Natural killer cell (primary cell): ENCODE results near the gene RD3L. TPM values are rescaled to one million over a fixed set of nuclear protein-coding genes. Genes with fewer than 3 reads are reported as not detected.

Experiments
- ATAC-seq, 3 donors: fragments of 150-1000 bp in 2 of 3; fragments of 200-7000 bp in 1 of 3; cut with Tn5 transposase; 1 replicate in 1 of 3; 2 replicates in 2 of 3; pipeline ENCODE4 v1.10.0; 2021; ENCODE audit warnings: mild to moderate bottlenecking in 2 of 3, moderate library complexity in 2 of 3
- DNase-seq, 2 donors: peaks; one replicate each; pipeline versions ENCODE4 v3.0.0 to v3.0.0-alpha.2; 2013 to 2021; ENCODE audit warnings: mixed read lengths in 1 of 2
- H3K27ac ChIP-seq: one replicate; pipeline ENCODE4 v1.5.1; 2013; ENCODE audit warnings: mild to moderate bottlenecking, low read length
- H3K27me3 ChIP-seq: one replicate; pipeline ENCODE4 v1.6.1; 2013; ENCODE audit warnings: low read length; ENCODE audit not compliant: control insufficient read depth, insufficient read depth
- H3K36me3 ChIP-seq: one replicate; pipeline ENCODE4 v1.6.1; 2013; ENCODE audit warnings: low read length; ENCODE audit not compliant: control insufficient read depth, insufficient read depth
- H3K4me1 ChIP-seq: one replicate; pipeline ENCODE4 v1.6.1; 2013; ENCODE audit warnings: low read length; ENCODE audit not compliant: control insufficient read depth, insufficient read depth
- H3K4me3 ChIP-seq: one replicate; pipeline ENCODE4 v1.5.1; 2013; ENCODE audit warnings: low read length
- H3K9me3 ChIP-seq: one replicate; pipeline ENCODE4 v1.6.1; 2013; ENCODE audit warnings: low read length; ENCODE audit not compliant: control insufficient read depth, insufficient read depth
- H3K27ac Mint-ChIP-seq, 2 donors: one replicate each; pipeline ENCODE4 v1.8.0; 2022; ENCODE audit warnings: mild to moderate bottlenecking in 2 of 2, mixed read lengths in 2 of 2, moderate library complexity in 1 of 2
- H3K27me3 Mint-ChIP-seq, 2 donors: one replicate each; pipeline ENCODE4 v1.8.0; 2022; ENCODE audit warnings: low read depth in 2 of 2, mixed read lengths in 2 of 2
- H3K36me3 Mint-ChIP-seq: one replicate; pipeline ENCODE4 v1.8.0; 2022; ENCODE audit warnings: mixed read lengths
- H3K4me1 Mint-ChIP-seq, 2 donors: one replicate each; pipeline ENCODE4 v1.8.0; 2022; ENCODE audit warnings: mixed read lengths in 2 of 2
- H3K4me3 Mint-ChIP-seq: one replicate; pipeline ENCODE4 v1.8.0; 2022; ENCODE audit warnings: mild to moderate bottlenecking, moderate library complexity, mixed read lengths
- H3K9me3 Mint-ChIP-seq, 2 donors: one replicate each; pipeline ENCODE4 v1.8.0; 2022; ENCODE audit warnings: mixed read lengths in 2 of 2
- CTCF ChIP-seq: fragments of 200-600 bp; IDR thresholded peaks from one replicate; pipeline ENCODE4 v1.8.0; 2022; ENCODE audit warnings: antibody characterized with exemption
- WGBS: methylation state at CpG from one replicate; pipeline ENCODE4 v1.1.7; 2013; ENCODE audit warnings: missing lambda C conversion rate; ENCODE audit not compliant: insufficient coverage; 5-methylcytosine and 5-hydroxymethylcytosine counted together
- intact Hi-C: fragments of 100-400 bp; cut with micrococcal nuclease; formaldehyde crosslinking; loops from one replicate; pipeline ENCODE4 v1.14.2; 2022
- total RNA-seq, 4 donors: library from RNA; stranded (reverse); fragments of 120-200 nt in 1 of 4; gene quantifications; one replicate each; pipeline versions ENCODE4 v1.2.3 to v1.2.4, GENCODE V29; 2013 to 2022

RD3L gene
- total RNA-seq, 3 donors from 2014 or later (not counting 1 experiment from before 2014, with no cell fraction given) = not detected

GRCh38 chr14:103910984-103911383, 31.3 kb downstream of the RD3L start:
- peaks cover 19 to 33% of the 10 kb centered on the region in 2 donors for H3K4me1 Mint-ChIP-seq
- WGBS = 86% methylated on average over 6 of the region's 6 CpGs
- H3K4me1 ChIP-seq = peaks cover 24% of the 10 kb centered on the region

GRCh38 chr14:103910262-103910935, 31.9 kb downstream of the RD3L start:
- H3K36me3 ChIP-seq = peaks cover 30% of the 10 kb centered on the region
- H3K27me3 Mint-ChIP-seq = no peaks in the 10 kb centered on the region

More at GRCh38 chr14:103910984-103911383, 31.3 kb downstream of the RD3L start:
- Mint-ChIP-seq H3K27me3 (no peaks in the 10 kb centered on the region), H3K4me3 (no peak overlapping the region), H3K36me3 (peaks cover 7% of the 10 kb centered on the region), H3K27ac (no peak overlapping the region), H3K9me3 (no peaks in the 10 kb centered on the region)
- DNase-seq = no peak
- no peak for ATAC-seq
- intact Hi-C loops = loop anchor here (1.0 kb wide), 1 partner anchor 103 kb away; no protein-coding TSS in a partner anchor
- Histone ChIP-seq H3K9me3 (no peaks in the 10 kb centered on the region), H3K27ac (no peak overlapping the region), H3K27me3 (no peaks in the 10 kb centered on the region), H3K36me3 (peaks cover 30% of the 10 kb centered on the region), H3K4me3 (no peak overlapping the region)
- TF ChIP-seq CTCF = no peak

GRCh38 chr14:103909531-103910261, 32.6 kb downstream of the RD3L start:
- H3K4me3 Mint-ChIP-seq = peak overlapping the region; percentile 83
- Histone ChIP-seq H3K4me1 (peaks cover 24% of the 10 kb centered on the region), H3K4me3 (peak overlapping the region; percentile 27), H3K36me3 (peaks cover 30% of the 10 kb centered on the region), H3K27me3 (no peaks in the 10 kb centered on the region), H3K9me3 (no peaks in the 10 kb centered on the region), H3K27ac (peak overlapping the region; percentile 14)
- peak overlapping the region; percentile 56 to 86 for H3K27ac Mint-ChIP-seq
- DNase-seq = no peak
- intact Hi-C loops = loop anchor here (1.0 kb wide), 1 partner anchor 101 kb away; no protein-coding TSS in a partner anchor
- H3K27me3 Mint-ChIP-seq = no peaks in the 10 kb centered on the region
- no peaks in the 10 kb centered on the region for H3K9me3 Mint-ChIP-seq
- peaks cover 19 to 28% of the 10 kb centered on the region in 2 donors for H3K4me1 Mint-ChIP-seq
- peak; percentile 84 to 86 (median 85) for ATAC-seq
- TF ChIP-seq CTCF = no peak
- 84% methylated on average over 26 of the region's 26 CpGs for WGBS
- H3K36me3 Mint-ChIP-seq = peaks cover 3% of the 10 kb centered on the region

More at GRCh38 chr14:103910262-103910935, 31.9 kb downstream of the RD3L start:
- no peak overlapping the region for H3K27ac ChIP-seq
- H3K4me1 Mint-ChIP-seq = peaks cover 19 to 32% of the 10 kb centered on the region in 2 donors
- no peaks in the 10 kb centered on the region for H3K27me3 ChIP-seq
- H3K9me3 Mint-ChIP-seq = no peaks in the 10 kb centered on the region
- WGBS = 35% methylated on average over 20 of the region's 20 CpGs
- peak overlapping the region; percentile 83 for H3K4me3 Mint-ChIP-seq
- peak; percentile 90 for TF ChIP-seq CTCF
- peaks cover 7% of the 10 kb centered on the region for H3K36me3 Mint-ChIP-seq
- no peaks in the 10 kb centered on the region for H3K9me3 ChIP-seq
- peaks cover 24% of the 10 kb centered on the region for H3K4me1 ChIP-seq
- peak overlapping the region; percentile 56 to 86 for H3K27ac Mint-ChIP-seq
- DNase-seq (peak; percentile 50 to 86), ATAC-seq (peak; percentile 69 to 84 (median 79))
- intact Hi-C loops = loop anchor here (1.0 kb wide), 1 partner anchor 102 kb away; no protein-coding TSS in a partner anchor
- peak overlapping the region; percentile 27 for H3K4me3 ChIP-seq
